Omental fat pad (tissue), 4 donors: Measurements from ENCODE around the gene ATG3. TPM values are rescaled to one million over a fixed set of nuclear protein-coding genes. Genes with fewer than 3 reads are reported as not detected.
A peak's percentile ranks its signal among the peaks of the same experiment; 100 is the strongest.
"Not testable (repeated sequence)": the region's sequence is repeated elsewhere in the genome, so short reads cannot be mapped to it uniquely, and the experiment has no call there.

ENCODE experiments used
- ATAC-seq: fragments of 150-250 bp; one replicate; pipeline ENCODE4 v1.9.1; 2016; ENCODE audit warnings: mild to moderate bottlenecking, moderate library complexity; ENCODE audit not compliant: low FRiP score
- DNase-seq: peaks from one replicate; pipeline ENCODE4 v3.0.0-alpha.2; 2019; ENCODE audit warnings: low spot score
- total RNA-seq, 4 donors: library from RNA; depleted of rRNA; stranded (reverse); fragments of >200 nt; gene quantifications; one replicate each; pipeline ENCODE4 v1.1.0, GENCODE V29; 2016
- TF ChIP-seq, protein P1 (sequence below), 3 donors: fragments of 450-650 bp; IDR thresholded peaks; one replicate each; pipeline ENCODE4 v1.5.1; 2016 to 2017; ENCODE audit warnings: antibody characterized with exemption in 3 of 3, mild to moderate bottlenecking in 3 of 3, moderate library complexity in 2 of 3

ATG3 gene
- total RNA-seq, 4 donors from 2014 or later, result 59.1 to 80.5 (median 71.1) TPM

DNA sequence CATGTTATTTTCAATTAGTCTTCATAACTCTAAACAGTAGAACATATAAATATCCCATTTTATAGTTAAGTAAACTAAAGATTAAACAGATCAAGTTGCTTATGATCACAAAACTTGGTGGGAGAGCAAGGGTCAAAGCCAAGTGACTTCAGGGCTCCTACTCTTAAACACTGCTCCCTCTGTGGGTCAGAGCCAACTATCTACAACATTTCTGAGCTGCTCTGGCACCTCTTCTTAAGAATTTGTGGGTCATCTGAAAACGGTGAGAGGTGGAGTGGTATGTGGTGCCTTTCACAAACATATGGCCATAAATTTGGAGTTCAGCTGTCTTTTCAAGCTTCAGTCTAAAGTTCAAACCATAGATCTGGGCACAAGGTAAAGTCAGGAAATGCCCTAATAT, 10.9 kb downstream of the ATG3 start:
- TF ChIP-seq, protein P1, sequence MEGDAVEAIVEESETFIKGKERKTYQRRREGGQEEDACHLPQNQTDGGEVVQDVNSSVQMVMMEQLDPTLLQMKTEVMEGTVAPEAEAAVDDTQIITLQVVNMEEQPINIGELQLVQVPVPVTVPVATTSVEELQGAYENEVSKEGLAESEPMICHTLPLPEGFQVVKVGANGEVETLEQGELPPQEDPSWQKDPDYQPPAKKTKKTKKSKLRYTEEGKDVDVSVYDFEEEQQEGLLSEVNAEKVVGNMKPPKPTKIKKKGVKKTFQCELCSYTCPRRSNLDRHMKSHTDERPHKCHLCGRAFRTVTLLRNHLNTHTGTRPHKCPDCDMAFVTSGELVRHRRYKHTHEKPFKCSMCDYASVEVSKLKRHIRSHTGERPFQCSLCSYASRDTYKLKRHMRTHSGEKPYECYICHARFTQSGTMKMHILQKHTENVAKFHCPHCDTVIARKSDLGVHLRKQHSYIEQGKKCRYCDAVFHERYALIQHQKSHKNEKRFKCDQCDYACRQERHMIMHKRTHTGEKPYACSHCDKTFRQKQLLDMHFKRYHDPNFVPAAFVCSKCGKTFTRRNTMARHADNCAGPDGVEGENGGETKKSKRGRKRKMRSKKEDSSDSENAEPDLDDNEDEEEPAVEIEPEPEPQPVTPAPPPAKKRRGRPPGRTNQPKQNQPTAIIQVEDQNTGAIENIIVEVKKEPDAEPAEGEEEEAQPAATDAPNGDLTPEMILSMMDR (IDR thresholded peaks at IDR 0.05), result no peak
- ATAC-seq (no peak), DNase-seq (no peak)

DNA sequence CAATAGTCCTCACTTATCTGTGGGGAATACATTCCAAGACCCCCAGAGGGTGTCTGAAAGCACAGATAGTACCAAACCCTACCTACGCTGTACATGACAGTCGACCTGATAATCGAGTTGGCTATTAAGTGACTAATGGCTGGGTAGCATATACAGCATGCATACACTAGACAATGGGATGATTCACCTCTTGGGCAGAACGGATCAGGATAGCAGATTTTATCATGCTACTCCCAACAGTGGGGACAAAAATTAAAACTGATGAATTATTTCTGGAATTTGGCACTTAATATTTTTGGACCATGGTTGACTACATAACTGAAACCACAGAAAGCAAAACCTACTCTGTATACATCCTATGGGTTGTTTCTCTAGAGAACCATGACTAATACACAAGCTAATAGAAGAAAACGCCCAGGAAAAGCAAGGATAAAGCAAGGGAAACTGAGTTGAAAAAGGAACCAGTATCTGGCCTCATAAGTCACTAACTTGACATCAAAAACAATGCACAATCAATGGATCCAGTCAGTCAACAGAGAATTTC, 15.5 kb downstream of the ATG3 start:
- DNase-seq, result no peak
- ATAC-seq, result no peak
- TF ChIP-seq, protein P1 (IDR thresholded peaks at IDR 0.05), result no peak

DNA sequence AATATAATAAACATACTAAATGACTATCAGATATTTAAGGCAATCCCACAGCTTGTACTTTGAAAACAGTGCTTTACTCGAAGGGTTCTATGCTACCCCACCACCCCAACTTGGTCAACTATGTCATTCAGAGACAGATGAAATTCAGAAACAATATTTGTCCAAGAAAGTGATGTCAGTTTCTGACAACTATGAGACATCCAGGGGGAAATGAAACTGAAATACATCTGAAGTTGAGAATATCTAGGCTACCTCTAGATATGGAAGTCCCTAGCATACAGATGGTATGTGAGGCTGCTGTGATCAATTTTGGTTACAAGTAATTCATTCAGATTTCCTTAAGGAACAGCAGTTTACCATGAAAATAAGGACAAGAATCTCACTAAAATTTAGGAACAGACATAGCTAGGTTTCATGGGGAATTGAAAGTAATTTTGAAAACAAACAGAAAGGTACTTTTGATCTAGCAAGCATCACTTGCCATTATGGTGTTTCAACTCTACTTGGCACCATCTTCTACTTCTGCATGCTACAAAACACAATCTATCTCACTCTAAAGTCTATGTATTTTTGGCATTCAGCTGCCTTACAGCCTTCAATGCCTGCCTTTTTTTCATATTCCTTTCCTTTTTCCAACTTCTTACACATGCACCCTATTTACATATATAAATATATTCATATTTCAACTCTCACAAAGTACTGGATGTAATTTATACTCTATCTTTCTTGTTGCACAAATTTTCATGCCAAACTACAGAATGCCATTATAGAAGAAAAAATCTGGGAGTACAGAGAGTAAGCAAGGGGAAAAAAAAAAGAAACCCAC, 21.7 kb downstream of the ATG3 start:
- TF ChIP-seq, protein P1 (IDR thresholded peaks at IDR 0.05), result no peak
- no peak for ATAC-seq
- no peak for DNase-seq

DNA sequence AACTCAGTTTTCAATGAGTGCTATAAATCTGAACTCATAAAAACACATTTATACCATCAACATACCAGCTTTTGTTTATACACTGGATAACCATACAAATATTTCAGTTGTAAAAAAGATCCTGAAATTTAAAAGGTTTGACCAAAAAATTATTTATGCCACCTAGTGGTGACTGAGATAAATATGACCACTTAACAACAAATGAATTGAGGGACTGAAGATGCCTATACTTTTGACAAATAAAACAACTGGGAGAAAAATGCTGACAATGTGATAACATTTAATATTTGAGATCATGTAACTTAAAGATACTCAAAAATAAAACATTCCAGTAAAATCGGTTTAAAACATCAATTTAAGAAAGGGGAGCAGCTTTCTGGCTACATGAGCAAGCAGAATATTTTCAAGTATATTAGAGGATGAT, 30.4 kb downstream of the ATG3 start:
- ATAC-seq (no peak), DNase-seq (no peak)
- TF ChIP-seq, protein P1 (IDR thresholded peaks at IDR 0.05), result peak in 1 of 3 donors; percentile 3

DNA sequence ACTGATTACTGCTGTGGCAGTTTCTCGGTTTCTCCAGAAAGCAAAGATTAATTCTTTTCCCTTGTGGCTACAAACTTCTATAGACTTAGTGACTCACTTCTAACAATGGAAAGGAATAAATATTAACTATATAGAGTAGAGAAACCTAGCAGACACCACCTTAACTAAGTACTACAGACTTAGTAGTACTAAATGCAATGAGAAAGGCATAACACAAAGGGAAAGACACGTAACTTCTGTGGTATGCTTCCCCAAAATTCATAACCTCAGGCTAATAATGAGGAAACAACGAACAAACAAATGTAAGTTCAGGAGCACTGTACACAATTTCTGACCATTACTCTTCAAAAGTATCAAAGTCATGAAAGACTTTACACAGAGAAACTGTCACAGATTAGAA, 31.2 kb downstream of the ATG3 start:
- TF ChIP-seq, protein P1 (IDR thresholded peaks at IDR 0.05), result no peak
- no peak for ATAC-seq
- DNase-seq, result no peak

DNA sequence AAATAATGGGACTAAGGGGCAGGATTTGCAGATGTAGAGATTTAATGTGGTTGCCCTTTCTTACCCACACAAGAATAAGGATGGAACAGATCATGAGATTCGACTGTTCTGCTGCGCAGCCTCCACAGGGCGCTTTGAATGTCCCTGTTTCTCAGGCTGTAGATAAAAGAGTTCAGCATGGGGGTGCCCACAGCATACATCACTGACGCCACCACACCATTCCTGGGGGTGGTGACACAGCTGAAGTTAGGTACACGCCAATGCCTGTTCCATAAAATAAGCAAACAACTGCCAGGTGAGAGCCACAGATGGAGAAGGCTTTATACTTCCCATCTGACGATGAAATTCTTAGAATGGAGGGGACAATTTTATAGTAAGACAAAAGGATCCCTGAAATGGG, 37.6 kb downstream of the ATG3 start:
- ATAC-seq, DNase-seq: not testable (repeated sequence)

DNA sequence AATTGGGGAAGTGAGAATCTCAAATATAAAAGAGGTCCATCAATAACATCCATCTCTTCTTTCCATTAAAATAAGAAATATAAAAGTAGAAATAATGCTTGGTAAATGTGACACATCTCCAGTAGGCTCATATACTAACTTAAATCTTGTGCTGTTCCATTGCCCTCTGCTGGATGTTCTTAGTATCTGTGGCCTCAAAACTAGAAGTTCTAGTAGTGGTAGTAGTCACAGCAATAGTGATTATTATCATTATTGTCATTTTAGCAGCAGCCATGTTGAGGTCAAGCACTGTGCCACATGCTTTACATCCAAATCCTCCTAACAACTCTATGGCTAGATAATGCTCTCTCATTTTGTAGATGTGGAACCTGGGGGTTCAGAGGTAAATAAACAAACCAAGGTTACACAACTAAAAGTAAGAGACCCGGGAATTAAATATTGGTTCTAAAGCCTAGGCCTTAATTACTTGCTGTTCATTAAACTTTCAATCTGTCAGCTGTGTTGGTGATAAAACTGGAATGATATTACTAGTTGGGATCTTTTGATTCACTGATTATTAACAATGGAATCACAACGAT, 42.2 kb downstream of the ATG3 start:
- TF ChIP-seq, protein P1 (IDR thresholded peaks at IDR 0.05), result peak in 1 of 3 donors; percentile 49
- ATAC-seq (peak; percentile 83), DNase-seq (no peak)

DNA sequence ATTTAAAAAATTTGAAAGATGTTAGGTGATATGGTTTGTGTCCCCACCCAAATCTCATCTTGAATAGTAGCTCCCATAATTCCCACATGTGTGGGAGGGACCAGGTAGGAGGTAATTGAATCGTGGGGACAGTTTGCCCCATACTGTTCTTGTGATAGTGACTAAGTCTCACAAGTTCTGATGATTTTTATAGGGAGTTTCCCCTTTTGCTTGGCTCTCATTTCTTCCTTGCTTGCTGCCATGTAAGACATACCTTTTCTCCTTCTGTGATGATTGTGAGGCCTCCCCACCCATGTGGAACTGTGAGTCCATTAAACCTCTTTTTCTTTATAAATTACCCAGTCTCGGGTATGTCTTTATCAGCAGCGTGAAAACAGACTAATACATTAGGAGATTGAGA, 42.8 kb downstream of the ATG3 start:
- DNase-seq, result not testable (repeated sequence)
- ATAC-seq, result peak; percentile 41
